ENCODE data around the gene IPMK.
A peak's percentile ranks its signal among the peaks of the same experiment; 100 is the strongest.

The IPMK gene

GRCh38 chr10:58293989-58294388 is 26.3 kb upstream of the IPMK start (continued):
- TF ChIP-seq SP2 (tag by site-specific recombination; IDR thresholded peaks at IDR 0.05), result no peak
- TF ChIP-seq, protein P1, sequence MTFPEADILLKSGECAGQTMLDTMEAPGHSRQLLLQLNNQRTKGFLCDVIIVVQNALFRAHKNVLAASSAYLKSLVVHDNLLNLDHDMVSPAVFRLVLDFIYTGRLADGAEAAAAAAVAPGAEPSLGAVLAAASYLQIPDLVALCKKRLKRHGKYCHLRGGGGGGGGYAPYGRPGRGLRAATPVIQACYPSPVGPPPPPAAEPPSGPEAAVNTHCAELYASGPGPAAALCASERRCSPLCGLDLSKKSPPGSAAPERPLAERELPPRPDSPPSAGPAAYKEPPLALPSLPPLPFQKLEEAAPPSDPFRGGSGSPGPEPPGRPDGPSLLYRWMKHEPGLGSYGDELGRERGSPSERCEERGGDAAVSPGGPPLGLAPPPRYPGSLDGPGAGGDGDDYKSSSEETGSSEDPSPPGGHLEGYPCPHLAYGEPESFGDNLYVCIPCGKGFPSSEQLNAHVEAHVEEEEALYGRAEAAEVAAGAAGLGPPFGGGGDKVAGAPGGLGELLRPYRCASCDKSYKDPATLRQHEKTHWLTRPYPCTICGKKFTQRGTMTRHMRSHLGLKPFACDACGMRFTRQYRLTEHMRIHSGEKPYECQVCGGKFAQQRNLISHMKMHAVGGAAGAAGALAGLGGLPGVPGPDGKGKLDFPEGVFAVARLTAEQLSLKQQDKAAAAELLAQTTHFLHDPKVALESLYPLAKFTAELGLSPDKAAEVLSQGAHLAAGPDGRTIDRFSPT (tag by site-specific recombination; IDR thresholded peaks at IDR 0.05), result no peak
- no peak for TF ChIP-seq ZNF223 (tag by site-specific recombination; IDR thresholded peaks at IDR 0.05)
- TF ChIP-seq TSHZ1 (tag by site-specific recombination; IDR thresholded peaks at IDR 0.05; ENCODE audit: borderline replicate concordance), result no peak
- no peak for TF ChIP-seq KLF16 (tag by site-specific recombination; IDR thresholded peaks at IDR 0.05)
- no peak for TF ChIP-seq ZNF366 (tag by site-specific recombination; conservative IDR thresholded peaks at IDR 0.05)

GRCh38 chr10:58291538-58292174 is 24.0 kb upstream of the IPMK start:
- POLR2A ChIA-PET, result interaction anchor here (1.2 to 2.9 kb wide), 2 partner anchors 22 to 43 kb away, joined by 3 to 12 read pairs; partner anchors contain the start of genes CISD1 and UBE2D1
- H3K4me3 ChIP-seq (ENCODE audit: low read depth, low read length), result no peak overlapping the region
- TF ChIP-seq ZNF660 (tag by site-specific recombination; IDR thresholded peaks at IDR 0.05) (0 out of 2 replicates have a peak, but pooled peaks have one; percentile 22), PRDM1 (tag by site-specific recombination; IDR thresholded peaks at IDR 0.05) (peak; percentile 60), ZNF654 (tag by site-specific recombination; IDR thresholded peaks at IDR 0.05; ENCODE audit: low read depth) (peak; percentile 66), ZFP41 (tag by site-specific recombination; IDR thresholded peaks at IDR 0.05; ENCODE audit: borderline replicate concordance) (no peak), CTCF (tag by site-specific recombination; IDR thresholded peaks at IDR 0.05) (peak; percentile 58; the same call in 1 of the 2 replicates)

GRCh38 chr10:58282615-58283014 is 14.9 kb upstream of the IPMK start:
- ChIA-PET POLR2A (no interaction called here), CTCF (interaction anchor here (1.3 kb wide), 1 partner anchor 17 kb away, joined by 7 read pairs; no protein-coding TSS in a partner anchor)
- H3K9me3 ChIP-seq (ENCODE audit: control insufficient read depth, insufficient read depth, low read depth, low read length), result no peaks in the 10 kb centered on the region
- no peak overlapping the region for H3K4me3 ChIP-seq (ENCODE audit: low read depth, low read length)
- no peak overlapping the region for H3K27ac ChIP-seq (ENCODE audit: extremely low read depth, low read depth, low read length)
- TF ChIP-seq GLIS1 (tag by site-specific recombination; IDR thresholded peaks at IDR 0.05) (peak; percentile 23; the same call in 1 of the 2 replicates), ZNF549 (tag by site-specific recombination; IDR thresholded peaks at IDR 0.05) (no peak), PRDM1 (tag by site-specific recombination; IDR thresholded peaks at IDR 0.05) (peak; percentile 83), ZSCAN30 (tag by site-specific recombination; IDR thresholded peaks at IDR 0.05) (no peak)
- TF ChIP-seq, protein P2, sequence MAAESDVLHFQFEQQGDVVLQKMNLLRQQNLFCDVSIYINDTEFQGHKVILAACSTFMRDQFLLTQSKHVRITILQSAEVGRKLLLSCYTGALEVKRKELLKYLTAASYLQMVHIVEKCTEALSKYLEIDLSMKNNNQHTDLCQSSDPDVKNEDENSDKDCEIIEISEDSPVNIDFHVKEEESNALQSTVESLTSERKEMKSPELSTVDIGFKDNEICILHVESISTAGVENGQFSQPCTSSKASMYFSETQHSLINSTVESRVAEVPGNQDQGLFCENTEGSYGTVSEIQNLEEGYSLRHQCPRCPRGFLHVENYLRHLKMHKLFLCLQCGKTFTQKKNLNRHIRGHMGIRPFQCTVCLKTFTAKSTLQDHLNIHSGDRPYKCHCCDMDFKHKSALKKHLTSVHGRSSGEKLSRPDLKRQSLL (tag by site-specific recombination; IDR thresholded peaks at IDR 0.05), result no peak
- H3K4me1 ChIP-seq (ENCODE audit: control insufficient read depth, insufficient read depth, low read length), result no peaks in the 10 kb centered on the region
- H3K36me3 ChIP-seq (ENCODE audit: control insufficient read depth in 2 of 2, insufficient read depth in 1 of 2, low read length in 2 of 2), result peaks cover 7 to 28% of the 10 kb centered on the region in 2 experiments

More at GRCh38 chr10:58291538-58292174, 24.0 kb upstream of the IPMK start:
- Histone ChIP-seq H3K27ac (ENCODE audit: extremely low read depth, low read depth, low read length) (no peak overlapping the region), H3K4me1 (ENCODE audit: control insufficient read depth, insufficient read depth, low read length) (no peaks in the 10 kb centered on the region), H3K36me3 (ENCODE audit: control insufficient read depth in 2 of 2, insufficient read depth in 1 of 2, low read length in 2 of 2) (peaks cover 0 to 3% of the 10 kb centered on the region in 2 experiments), H3K9me3 (ENCODE audit: control insufficient read depth, insufficient read depth, low read depth, low read length) (no peaks in the 10 kb centered on the region)
- CTCF ChIA-PET, result interaction anchor here (0.6 to 4.0 kb wide), 14 partner anchors 8 to 119 kb away, joined by 3 to 103 read pairs (median 4); partner anchors contain the start of gene CISD1

All from HEK293 (cell line).